Measurements from ENCODE around the gene DNLZ. TPM values are rescaled to one million over a fixed set of nuclear protein-coding genes. Genes with fewer than 3 reads are reported as not detected.

Gene DNLZ
- total and polyA plus RNA-seq, 2 of the 4 experiments (the other 2 are of a cell fraction) = 2.0 to 11.4 TPM

GRCh38 chr9:136402067-136402466 is 38.5 kb upstream of the DNLZ start:
- no peak for ATAC-seq (ENCODE audit: low read depth)
- Histone ChIP-seq H3K4ac (ENCODE audit: low read depth, low read length) (no peak overlapping the region), H3K4me3 (ENCODE audit: insufficient read depth, low read depth, low read length) (no peak overlapping the region), H2AFZ (replicated peaks; ENCODE audit: low read length, poor library complexity) (no peak overlapping the region), H2BK5ac (ENCODE audit: low read depth, low read length, poor library complexity, severe bottlenecking) (no peak overlapping the region), H4K8ac (ENCODE audit: low read depth in 2 of 2, low read length in 2 of 2) (no peak overlapping the region), H3K36me3 (ENCODE audit: control insufficient read depth, insufficient read depth, low read length) (peaks cover 42% of the 10 kb centered on the region), H4K5ac (ENCODE audit: low read depth, low read length) (no peak overlapping the region), H3K9ac (ENCODE audit: low read depth, low read length) (no peak overlapping the region), H2BK15ac (ENCODE audit: low read depth, low read length) (no peak overlapping the region), H4K91ac (ENCODE audit: insufficient read depth, low read depth, low read length) (no peak overlapping the region), H4K20me1 (ENCODE audit: insufficient read depth, low read length) (peaks cover 14% of the 10 kb centered on the region; the same call in 1 of the 2 replicates), H2AK5ac (ENCODE audit: low read depth, low read length) (no peak overlapping the region), H2BK120ac (ENCODE audit: low read depth, low read length) (no peak overlapping the region), H3K79me1 (ENCODE audit: low read depth in 1 of 2, low read length in 2 of 2) (peaks cover 14 to 25% of the 10 kb centered on the region in 2 experiments), H3K18ac (ENCODE audit: low read depth, low read length) (no peak overlapping the region), H3K27ac (ENCODE audit: insufficient read depth, low read length) (no peak overlapping the region), H3K27me3 (ENCODE audit: control insufficient read depth, insufficient read depth, low read length) (no peaks in the 10 kb centered on the region), H3K4me1 (ENCODE audit: control insufficient read depth, insufficient read depth, low read length) (peaks cover 9% of the 10 kb centered on the region), H3K9me1 (ENCODE audit: insufficient read depth, low read length) (no peaks in the 10 kb centered on the region), H3K9me3 (ENCODE audit: control insufficient read depth, insufficient read depth, low read length) (no peaks in the 10 kb centered on the region), H2AK9ac (replicated peaks; ENCODE audit: low read depth, low read length, poor library complexity) (no peak overlapping the region), H3K14ac (replicated peaks; ENCODE audit: low read depth, low read length) (no peak overlapping the region), H3K23ac (ENCODE audit: low read depth, low read length) (no peak overlapping the region), H3K4me2 (ENCODE audit: low read depth, low read length) (no peak overlapping the region), H2BK20ac (ENCODE audit: low read depth, low read length) (no peak overlapping the region), H3K56ac (ENCODE audit: extremely low read depth, insufficient read depth, low read length) (no peak overlapping the region)
- 83% methylated on average over 6 of the region's 13 CpGs; no CpG with 5 or more reads in 1 of the 2 experiments for WGBS, 2 experiments (ENCODE audit: extremely low coverage in 2 of 2, insufficient read length in 1 of 2)
- CTCF ChIA-PET = interaction anchor here (0.7 to 0.9 kb wide), 2 partner anchors 37 to 89 kb away, joined by 3 read pairs; no protein-coding TSS in a partner anchor
- BruUV-seq (replicated peaks) = no TSS peak
- in situ Hi-C loops (cut with MboI; ENCODE audit: low sequenced_read_pairs) (loop anchor here (5.0 kb wide), 1 partner anchor 80 kb away; no protein-coding TSS in a partner anchor), dilution Hi-C loops (cut with HindIII; ENCODE audit: low sequenced_read_pairs, unreplicated experiment) (no loop called here), intact Hi-C loops (cut with micrococcal nuclease) (loop anchor here (5.0 kb wide), 1 partner anchor 75 kb away; the partner anchor contains the start of gene GPSM1)
- DNase-seq = no peak
- TF ChIP-seq CHD1 (IDR thresholded peaks at IDR 0.05; ENCODE audit: low read depth, low read length) (no peak), RCOR1 (IDR thresholded peaks at IDR 0.05; ENCODE audit: insufficient replicate concordance, low read length) (no peak), RFX5 (IDR thresholded peaks at IDR 0.05; ENCODE audit: low read depth, low read length) (no peak), BHLHE40 (IDR thresholded peaks at IDR 0.05; ENCODE audit: low read depth, low read length) (no peak), MAZ (IDR thresholded peaks at IDR 0.05; ENCODE audit: borderline replicate concordance, low read depth, low read length) (no peak), FOS (IDR thresholded peaks at IDR 0.05; ENCODE audit: low read depth, low read length) (no peak), POLR2A (IDR thresholded peaks at IDR 0.05; ENCODE audit: low read depth, low read length) (no peak), USF2 (IDR thresholded peaks at IDR 0.05; ENCODE audit: low read depth, low read length) (no peak), NFE2L2 (IDR thresholded peaks at IDR 0.05; ENCODE audit: low read depth, low read length) (no peak), CEBPB (IDR thresholded peaks at IDR 0.05; ENCODE audit: low read depth, low read length) (no peak), ELK1 (IDR thresholded peaks at IDR 0.05; ENCODE audit: borderline replicate concordance, low read depth, low read length) (no peak), MAFK (IDR thresholded peaks at IDR 0.05; ENCODE audit: low read depth, low read length) (no peak), RAD21 (IDR thresholded peaks at IDR 0.05; ENCODE audit: low read length) (no peak), MXI1 (IDR thresholded peaks at IDR 0.05; ENCODE audit: borderline replicate concordance, low read depth, low read length) (no peak), SMC3 (IDR thresholded peaks at IDR 0.05; ENCODE audit: low read depth, low read length) (no peak), CTCF (conservative IDR thresholded peaks at IDR 0.05; ENCODE audit: low read depth, low read length) (no peak)
- POLR2A ChIA-PET (ENCODE audit: unreplicated experiment) = no interaction called here
